Stimulated activated CD8-positive, alpha-beta memory T cell treated with anti-CD3 and anti-CD28 coated beads, Interleukin-4, amount 100 ng/mL, for 4 hours (primary cell): ENCODE measurements around the gene MLLT1.

ENCODE experiments used
- DNase-seq, 2 donors: peaks; one replicate each; pipeline ENCODE4 v3.0.0-alpha.2; 2020; ENCODE audit warnings: low read depth in 2 of 2, low spot score in 1 of 2

The MLLT1 gene

GRCh38 chr19:6172074-6172863, 107.5 kb downstream of the MLLT1 start:
- no peak for DNase-seq

GRCh38 chr19:6167115-6167514, 112.7 kb downstream of the MLLT1 start:
- no peak for DNase-seq

GRCh38 chr19:6164906-6165531, 114.8 kb downstream of the MLLT1 start:
- DNase-seq, result no peak

GRCh38 chr19:6161271-6161850, 118.4 kb downstream of the MLLT1 start:
- peak; percentile 3 for DNase-seq
